ENCODE results near the gene ARMCX5.

DNA sequence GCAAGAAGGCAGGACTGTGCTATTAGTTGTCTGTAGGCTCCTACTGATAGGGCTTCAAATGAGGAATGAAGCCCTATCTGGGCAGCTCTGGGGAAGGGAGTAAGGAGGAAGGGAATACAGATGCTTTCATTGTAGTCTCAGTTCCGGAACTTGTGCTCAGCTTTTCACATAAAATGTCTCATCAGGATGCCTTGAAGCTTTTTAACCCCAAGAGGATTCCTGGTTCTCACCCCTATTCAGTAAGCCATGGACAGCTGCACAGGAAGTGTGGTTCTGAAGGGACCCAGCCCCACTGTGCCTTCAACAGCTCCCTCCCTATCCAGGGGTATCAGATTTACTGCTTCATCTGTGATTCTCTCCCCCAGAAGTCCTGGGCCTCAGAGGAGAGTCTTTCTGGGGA lies 5.0 kb downstream of the ARMCX5 start:
- no peak for TF ChIP-seq EZH2 (IDR thresholded peaks at IDR 0.05; ENCODE audit: borderline replicate concordance, insufficient read depth, low read length, poor library complexity, severe bottlenecking)
- TF ChIP-seq CTCF (IDR thresholded peaks at IDR 0.05; ENCODE audit: poor library complexity, severe bottlenecking): no peak
- TF ChIP-seq TAF1 (IDR thresholded peaks at IDR 0.05; ENCODE audit: low read depth): no peak
- TF ChIP-seq POLR2AphosphoS5 (IDR thresholded peaks at IDR 0.05): no peak
- TF ChIP-seq REST (IDR thresholded peaks at IDR 0.05; ENCODE audit: borderline replicate concordance): no peak
- no peak for TF ChIP-seq SMC3 (conservative IDR thresholded peaks at IDR 0.05; ENCODE audit: poor library complexity)

All from neural cell (in vitro differentiated cells).